ENCODE data around the gene BBS1.

DNA sequence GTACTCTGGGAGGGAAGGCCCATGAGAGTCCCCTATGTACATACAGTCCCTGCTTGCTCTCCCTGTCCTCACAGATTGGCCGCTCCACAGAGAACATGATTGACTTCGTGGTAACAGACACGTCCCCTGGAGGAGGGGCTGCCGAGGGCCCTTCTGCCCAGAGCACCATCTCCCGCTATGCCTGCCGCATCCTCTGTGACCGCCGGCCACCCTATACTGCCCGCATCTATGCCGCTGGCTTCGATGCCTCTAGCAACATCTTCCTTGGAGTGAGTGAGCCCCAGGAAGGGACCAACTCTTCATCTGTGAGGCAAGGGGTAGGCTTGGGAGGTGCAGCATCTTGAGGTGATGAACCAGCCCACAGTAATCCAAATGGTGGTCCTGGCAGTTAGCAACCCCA is 37.3 kb upstream of the BBS1 start:
- no peak for TF ChIP-seq POLR2A (IDR thresholded peaks at IDR 0.05; ENCODE audit: borderline replicate concordance, extremely low read depth, insufficient read depth, insufficient read length)
- TF ChIP-seq SIN3A (IDR thresholded peaks at IDR 0.05; ENCODE audit: low read depth), result no peak
- TF ChIP-seq, protein P1, sequence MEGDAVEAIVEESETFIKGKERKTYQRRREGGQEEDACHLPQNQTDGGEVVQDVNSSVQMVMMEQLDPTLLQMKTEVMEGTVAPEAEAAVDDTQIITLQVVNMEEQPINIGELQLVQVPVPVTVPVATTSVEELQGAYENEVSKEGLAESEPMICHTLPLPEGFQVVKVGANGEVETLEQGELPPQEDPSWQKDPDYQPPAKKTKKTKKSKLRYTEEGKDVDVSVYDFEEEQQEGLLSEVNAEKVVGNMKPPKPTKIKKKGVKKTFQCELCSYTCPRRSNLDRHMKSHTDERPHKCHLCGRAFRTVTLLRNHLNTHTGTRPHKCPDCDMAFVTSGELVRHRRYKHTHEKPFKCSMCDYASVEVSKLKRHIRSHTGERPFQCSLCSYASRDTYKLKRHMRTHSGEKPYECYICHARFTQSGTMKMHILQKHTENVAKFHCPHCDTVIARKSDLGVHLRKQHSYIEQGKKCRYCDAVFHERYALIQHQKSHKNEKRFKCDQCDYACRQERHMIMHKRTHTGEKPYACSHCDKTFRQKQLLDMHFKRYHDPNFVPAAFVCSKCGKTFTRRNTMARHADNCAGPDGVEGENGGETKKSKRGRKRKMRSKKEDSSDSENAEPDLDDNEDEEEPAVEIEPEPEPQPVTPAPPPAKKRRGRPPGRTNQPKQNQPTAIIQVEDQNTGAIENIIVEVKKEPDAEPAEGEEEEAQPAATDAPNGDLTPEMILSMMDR (IDR thresholded peaks at IDR 0.05 in 2 of 3, conservative IDR thresholded peaks at IDR 0.05 in 1 of 3; ENCODE audit: borderline replicate concordance in 1 of 3, insufficient read depth in 1 of 3, low read depth in 2 of 3, low read length in 2 of 3), result no peak
- no peak for TF ChIP-seq JUND (IDR thresholded peaks at IDR 0.05)
- no peak for TF ChIP-seq EZH2phosphoT487 (IDR thresholded peaks at IDR 0.05; ENCODE audit: borderline replicate concordance)
- TF ChIP-seq EZH2 (IDR thresholded peaks at IDR 0.05), result no peak
- no peak for TF ChIP-seq ELF1 (IDR thresholded peaks at IDR 0.05; ENCODE audit: borderline replicate concordance, low read depth)
- no peak for TF ChIP-seq ZNF274 (IDR thresholded peaks at IDR 0.05; ENCODE audit: low read depth, low read length)
- TF ChIP-seq CEBPB (IDR thresholded peaks at IDR 0.05; ENCODE audit: low read depth), result no peak
- TF ChIP-seq POLR2AphosphoS5 (IDR thresholded peaks at IDR 0.05; ENCODE audit: low read depth, low read length), result no peak
- no peak for TF ChIP-seq YY1 (IDR thresholded peaks at IDR 0.05; ENCODE audit: extremely low read depth, insufficient replicate concordance, low read depth, low read length)
